CD4-positive, CD25-positive, alpha-beta regulatory T cell (primary cell): ENCODE data around the gene AMACR. TPM values are rescaled to one million over a fixed set of nuclear protein-coding genes. Genes with fewer than 3 reads are reported as not detected.

Source experiments
- ATAC-seq, 2 donors: fragments of 150-1000 bp; cut with Tn5 transposase; one replicate each; pipeline ENCODE4 v1.10.0; 2021; ENCODE audit warnings: low read depth in 2 of 2, moderate number of reproducible peaks in 2 of 2, moderate library complexity in 1 of 2
- DNase-seq, 3 donors: peaks; one replicate each; pipeline versions ENCODE4 v3.0.0 to v3.0.0-alpha.2; 2012 to 2022; ENCODE audit warnings: mixed read lengths in 1 of 3
- H3K27ac ChIP-seq: one replicate; pipeline ENCODE4 v1.7.0; 2013; ENCODE audit warnings: mild to moderate bottlenecking, low read length; ENCODE audit not compliant: insufficient read depth, poor library complexity, severe bottlenecking
- H3K27me3 ChIP-seq: one replicate; pipeline ENCODE4 v1.7.0; 2013; ENCODE audit warnings: low read length; ENCODE audit not compliant: control insufficient read depth, insufficient read depth
- H3K36me3 ChIP-seq: one replicate; pipeline ENCODE4 v1.7.0; 2013; ENCODE audit warnings: mild to moderate bottlenecking, low read length, moderate library complexity; ENCODE audit not compliant: control insufficient read depth, insufficient read depth
- H3K4me1 ChIP-seq: 2 replicates; pipeline ENCODE4 v1.7.0; 2013; ENCODE audit warnings: mild to moderate bottlenecking, low read length; ENCODE audit not compliant: insufficient read depth, control insufficient read depth, poor library complexity, severe bottlenecking
- H3K4me3 ChIP-seq: one replicate; pipeline ENCODE4 v1.7.0; 2013; ENCODE audit warnings: low read depth, mild to moderate bottlenecking, low read length, moderate library complexity
- H3K9me3 ChIP-seq, 2 experiments: 1 replicate in 1 of 2; 2 replicates in 1 of 2; pipeline ENCODE4 v1.7.0; 2013; ENCODE audit warnings: low read length in 2 of 2, mild to moderate bottlenecking in 1 of 2, moderate library complexity in 1 of 2; ENCODE audit not compliant: control insufficient read depth in 2 of 2
- H3K27ac Mint-ChIP-seq, 3 donors: one replicate each; pipeline ENCODE4 v1.8.0; 2020 to 2022; ENCODE audit warnings: mild to moderate bottlenecking in 3 of 3, mixed read lengths in 3 of 3, moderate library complexity in 2 of 3
- H3K27me3 Mint-ChIP-seq: one replicate; pipeline ENCODE4 v1.8.0; 2022; ENCODE audit warnings: mild to moderate bottlenecking, mixed read lengths
- H3K36me3 Mint-ChIP-seq: one replicate; pipeline ENCODE4 v1.8.0; 2020; ENCODE audit warnings: mixed read lengths
- H3K4me1 Mint-ChIP-seq, 4 donors: one replicate each; pipeline ENCODE4 v1.8.0; 2020 to 2022; ENCODE audit warnings: mixed read lengths in 4 of 4, mild to moderate bottlenecking in 1 of 4
- H3K4me3 Mint-ChIP-seq, 4 donors: one replicate each; pipeline ENCODE4 v1.8.0; 2020 to 2022; ENCODE audit warnings: mild to moderate bottlenecking in 4 of 4, mixed read lengths in 4 of 4, moderate library complexity in 3 of 4
- H3K9me3 Mint-ChIP-seq, 7 donors: one replicate each; pipeline ENCODE4 v1.8.0; 2020 to 2022; ENCODE audit warnings: mixed read lengths in 7 of 7, mild to moderate bottlenecking in 3 of 7, moderate library complexity in 2 of 7
- polyA plus RNA-seq, 4 donors: library from polyadenylated mRNA; unstranded; fragments of 300-500 nt; fragmentation: Illumina TruSeq; gene quantifications; one replicate each; pipeline ENCODE4 v1.2.3, GENCODE V29; 2021
- total RNA-seq: library from RNA; stranded (reverse); gene quantifications from one replicate; pipeline ENCODE4 v1.2.3, GENCODE V29; 2022

Gene AMACR
- total and polyA plus RNA-seq, 5 donors from 2014 or later = 2.1 to 9.3 (median 8.5) TPM

- H3K9me3 Mint-ChIP-seq = no peaks in the 10 kb centered on the region
- Histone ChIP-seq H3K27me3 (no peaks in the 10 kb centered on the region), H3K4me3 (peak overlapping the region; percentile 22), H3K27ac (no peak overlapping the region), H3K9me3 (no peaks in the 10 kb centered on the region), H3K36me3 (peaks cover 17% of the 10 kb centered on the region), H3K4me1 (peaks cover 8% of the 10 kb centered on the region)
- DNase-seq (peak in 1 of 3 donors; percentile 78), ATAC-seq (peak; percentile 75 to 86)
- peak overlapping the region in 1 of 4 donors; percentile 2 for H3K4me3 Mint-ChIP-seq
- peaks cover 9 to 26% (median 19%) of the 10 kb centered on the region in 4 donors for H3K4me1 Mint-ChIP-seq
- no peaks in the 10 kb centered on the region for H3K27me3 Mint-ChIP-seq
- H3K27ac Mint-ChIP-seq = peak overlapping the region in 2 of 3 donors; percentile 63 to 84
- peaks cover 57% of the 10 kb centered on the region for H3K36me3 Mint-ChIP-seq
Measured at GRCh38 chr5:34022121-34022705, 14.4 kb upstream of the AMACR start.

- peaks cover 9 to 26% (median 19%) of the 10 kb centered on the region in 4 donors for H3K4me1 Mint-ChIP-seq
- Histone ChIP-seq H3K4me3 (no peak overlapping the region), H3K9me3 (no peaks in the 10 kb centered on the region), H3K27ac (no peak overlapping the region), H3K4me1 (peaks cover 8% of the 10 kb centered on the region), H3K36me3 (peaks cover 15% of the 10 kb centered on the region), H3K27me3 (no peaks in the 10 kb centered on the region)
- peak overlapping the region in 1 of 4 donors; percentile 64 for H3K4me3 Mint-ChIP-seq
- no peaks in the 10 kb centered on the region for H3K9me3 Mint-ChIP-seq
- peaks cover 50% of the 10 kb centered on the region for H3K36me3 Mint-ChIP-seq
- H3K27ac Mint-ChIP-seq = peak overlapping the region in 2 of 3 donors; percentile 63 to 84
- H3K27me3 Mint-ChIP-seq = no peaks in the 10 kb centered on the region
- ATAC-seq (no peak), DNase-seq (no peak)
Measured at GRCh38 chr5:34021334-34021733, 13.5 kb upstream of the AMACR start.

- H3K4me3 ChIP-seq = no peak overlapping the region
- no peak overlapping the region for H3K27ac ChIP-seq
- H3K4me3 Mint-ChIP-seq = no peak overlapping the region
- ATAC-seq (no peak), DNase-seq (no peak)
- H3K9me3 Mint-ChIP-seq = no peaks in the 10 kb centered on the region
- H3K36me3 ChIP-seq = peaks cover 13% of the 10 kb centered on the region
- H3K4me1 Mint-ChIP-seq = peaks cover 9 to 26% (median 19%) of the 10 kb centered on the region in 4 donors
- peak overlapping the region in 1 of 3 donors; percentile 84 for H3K27ac Mint-ChIP-seq
- H3K27me3 Mint-ChIP-seq = no peaks in the 10 kb centered on the region
- H3K4me1 ChIP-seq = peaks cover 8% of the 10 kb centered on the region
- peaks cover 46% of the 10 kb centered on the region for H3K36me3 Mint-ChIP-seq
- no peaks in the 10 kb centered on the region for H3K9me3 ChIP-seq
- no peaks in the 10 kb centered on the region for H3K27me3 ChIP-seq
Measured at GRCh38 chr5:34020726-34021125, 12.9 kb upstream of the AMACR start.

GRCh38 chr5:34017254-34017653, 9.4 kb upstream of the AMACR start:
- no peaks in the 10 kb centered on the region for H3K36me3 ChIP-seq
- Mint-ChIP-seq H3K27me3 (no peaks in the 10 kb centered on the region), H3K4me3 (no peak overlapping the region), H3K27ac (no peak overlapping the region), H3K4me1 (peaks cover 3 to 16% (median 11%) of the 10 kb centered on the region in 4 donors), H3K36me3 (peaks cover 23% of the 10 kb centered on the region), H3K9me3 (no peaks in the 10 kb centered on the region)
- H3K9me3 ChIP-seq = no peaks in the 10 kb centered on the region
- H3K4me3 ChIP-seq = no peak overlapping the region
- DNase-seq (no peak), ATAC-seq (no peak)
- no peaks in the 10 kb centered on the region for H3K27me3 ChIP-seq
- H3K4me1 ChIP-seq = peaks cover 5% of the 10 kb centered on the region
- no peak overlapping the region for H3K27ac ChIP-seq

GRCh38 chr5:34016750-34017149, 8.9 kb upstream of the AMACR start:
- no peak overlapping the region for H3K27ac Mint-ChIP-seq

GRCh38 chr5:34016222-34016621, 8.4 kb upstream of the AMACR start:
- Histone ChIP-seq H3K4me3 (no peak overlapping the region), H3K36me3 (no peaks in the 10 kb centered on the region), H3K4me1 (no peaks in the 10 kb centered on the region), H3K27me3 (no peaks in the 10 kb centered on the region), H3K9me3 (no peaks in the 10 kb centered on the region), H3K27ac (no peak overlapping the region)
- no peak overlapping the region for H3K27ac Mint-ChIP-seq
- H3K27me3 Mint-ChIP-seq = no peaks in the 10 kb centered on the region
- H3K4me1 Mint-ChIP-seq = peaks cover 0 to 6% (median 2%) of the 10 kb centered on the region in 4 donors
- H3K4me3 Mint-ChIP-seq = no peak overlapping the region
- no peak for ATAC-seq
- DNase-seq = no peak
- H3K36me3 Mint-ChIP-seq = peaks cover 18% of the 10 kb centered on the region
- no peaks in the 10 kb centered on the region for H3K9me3 Mint-ChIP-seq

More at GRCh38 chr5:34016750-34017149, 8.9 kb upstream of the AMACR start:
- Histone ChIP-seq H3K9me3 (no peaks in the 10 kb centered on the region), H3K36me3 (no peaks in the 10 kb centered on the region), H3K27me3 (no peaks in the 10 kb centered on the region), H3K4me1 (peaks cover under 1% of the 10 kb centered on the region), H3K27ac (no peak overlapping the region), H3K4me3 (no peak overlapping the region)
- Mint-ChIP-seq H3K4me3 (no peak overlapping the region), H3K36me3 (peaks cover 21% of the 10 kb centered on the region), H3K4me1 (peaks cover 0 to 11% (median 6%) of the 10 kb centered on the region in 4 donors), H3K9me3 (no peaks in the 10 kb centered on the region), H3K27me3 (no peaks in the 10 kb centered on the region)
- ATAC-seq = no peak
- DNase-seq = no peak

GRCh38 chr5:34015120-34015822, 7.4 kb upstream of the AMACR start:
- H3K4me3 Mint-ChIP-seq = no peak overlapping the region
- ATAC-seq (no peak), DNase-seq (no peak)
- H3K27me3 Mint-ChIP-seq = no peaks in the 10 kb centered on the region
- H3K4me3 ChIP-seq = no peak overlapping the region
- no peak overlapping the region for H3K27ac ChIP-seq
- H3K36me3 Mint-ChIP-seq = peaks cover 8% of the 10 kb centered on the region
- no peaks in the 10 kb centered on the region for H3K27me3 ChIP-seq
- H3K9me3 Mint-ChIP-seq = no peaks in the 10 kb centered on the region
- H3K4me1 Mint-ChIP-seq = no peaks in the 10 kb centered on the region
- H3K36me3 ChIP-seq = no peaks in the 10 kb centered on the region
- H3K27ac Mint-ChIP-seq = no peak overlapping the region
- no peaks in the 10 kb centered on the region for H3K4me1 ChIP-seq
- no peaks in the 10 kb centered on the region for H3K9me3 ChIP-seq

- Mint-ChIP-seq H3K27me3 (no peaks in the 10 kb centered on the region), H3K27ac (no peak overlapping the region), H3K9me3 (no peaks in the 10 kb centered on the region), H3K4me1 (no peaks in the 10 kb centered on the region), H3K36me3 (peaks cover 5% of the 10 kb centered on the region), H3K4me3 (no peak overlapping the region)
- Histone ChIP-seq H3K9me3 (no peaks in the 10 kb centered on the region), H3K27ac (no peak overlapping the region), H3K4me1 (no peaks in the 10 kb centered on the region), H3K4me3 (no peak overlapping the region), H3K27me3 (no peaks in the 10 kb centered on the region), H3K36me3 (no peaks in the 10 kb centered on the region)
- DNase-seq (no peak), ATAC-seq (no peak)
Measured at GRCh38 chr5:34014626-34015025, 6.8 kb upstream of the AMACR start.
